ENCODE data around the gene ABCA13. TPM values are rescaled to one million over a fixed set of nuclear protein-coding genes. Genes with fewer than 3 reads are reported as not detected.

ABCA13 gene
- total and polyA plus RNA-seq, 2 of the 4 experiments (the other 2 are of a cell fraction): under 0.01 to 0.07 TPM

DNA sequence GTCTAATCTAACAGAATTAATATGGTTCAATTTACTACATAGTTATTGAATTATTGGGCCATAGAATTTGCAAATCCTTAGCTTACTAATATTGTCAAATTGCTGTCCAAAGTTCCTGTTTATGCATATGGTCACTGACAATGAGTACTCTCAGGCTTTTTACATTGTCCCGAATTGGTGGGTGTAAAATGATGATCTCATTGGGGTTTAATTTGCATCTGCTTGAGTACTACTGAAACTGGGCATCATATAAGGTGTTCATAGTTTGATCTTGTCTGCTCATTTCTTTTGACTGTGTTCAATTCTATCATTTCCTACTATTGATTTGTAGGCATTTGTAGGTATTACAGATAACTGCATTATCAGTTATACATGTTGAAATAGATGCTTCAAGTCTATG, 12.7 kb downstream of the ABCA13 start:
- H3K27me3 ChIP-seq (ENCODE audit: control insufficient read depth, insufficient read depth, low read length): no peaks in the 10 kb centered on the region
- H2AK5ac ChIP-seq (ENCODE audit: low read depth, low read length): no peak overlapping the region
- intact Hi-C loops (cut with micrococcal nuclease) (no loop called here), in situ Hi-C loops (cut with MboI; ENCODE audit: low sequenced_read_pairs) (no loop called here), dilution Hi-C loops (cut with HindIII; ENCODE audit: low sequenced_read_pairs, unreplicated experiment) (no loop called here)
- no peak overlapping the region for H4K91ac ChIP-seq (ENCODE audit: insufficient read depth, low read depth, low read length)
- no peak overlapping the region for H3K9ac ChIP-seq (ENCODE audit: low read depth, low read length)
- no peak overlapping the region for H2AFZ ChIP-seq (replicated peaks; ENCODE audit: low read length, poor library complexity)
- no peak overlapping the region for H3K4ac ChIP-seq (ENCODE audit: low read depth, low read length)
- no peak overlapping the region for H2BK5ac ChIP-seq (ENCODE audit: low read depth, low read length, poor library complexity, severe bottlenecking)
- no peak overlapping the region for H2AK9ac ChIP-seq (replicated peaks; ENCODE audit: low read depth, low read length, poor library complexity)
- H4K5ac ChIP-seq (ENCODE audit: low read depth, low read length): no peak overlapping the region
- H3K4me1 ChIP-seq (ENCODE audit: control insufficient read depth, insufficient read depth, low read length): peaks cover 9% of the 10 kb centered on the region; the same call in 1 of the 2 replicates
- H2BK15ac ChIP-seq (ENCODE audit: low read depth, low read length): no peak overlapping the region
- ChIA-PET CTCF (no interaction called here), POLR2A (ENCODE audit: unreplicated experiment) (no interaction called here)
- no peaks in the 10 kb centered on the region for H4K20me1 ChIP-seq (ENCODE audit: insufficient read depth, low read length)
- no peak overlapping the region for H3K14ac ChIP-seq (replicated peaks; ENCODE audit: low read depth, low read length)
- no peak overlapping the region for H2BK120ac ChIP-seq (ENCODE audit: low read depth, low read length)
- DNase-seq (no peak), ATAC-seq (ENCODE audit: low read depth) (no peak)
- no TSS peak for BruUV-seq (replicated peaks)
- H3K4me2 ChIP-seq (ENCODE audit: low read depth, low read length): no peak overlapping the region
- H3K27ac ChIP-seq (ENCODE audit: insufficient read depth, low read length): no peak overlapping the region
- peaks cover 3% of the 10 kb centered on the region; the same call in 1 of the 2 replicates for H3K9me3 ChIP-seq (ENCODE audit: control insufficient read depth, insufficient read depth, low read length)
- no peaks in the 10 kb centered on the region for H3K36me3 ChIP-seq (ENCODE audit: control insufficient read depth, insufficient read depth, low read length)
- peaks cover 14% of the 10 kb centered on the region for H3K9me1 ChIP-seq (ENCODE audit: insufficient read depth, low read length)
- no peak overlapping the region for H3K18ac ChIP-seq (ENCODE audit: low read depth, low read length)
- no peak overlapping the region for H4K8ac ChIP-seq (ENCODE audit: low read depth in 2 of 2, low read length in 2 of 2)
- TF ChIP-seq BHLHE40 (IDR thresholded peaks at IDR 0.05; ENCODE audit: low read depth, low read length): no peak
- TF ChIP-seq RFX5 (IDR thresholded peaks at IDR 0.05; ENCODE audit: low read depth, low read length): no peak
- no peak for TF ChIP-seq CEBPB (IDR thresholded peaks at IDR 0.05; ENCODE audit: low read depth, low read length)
- TF ChIP-seq, protein P1, sequence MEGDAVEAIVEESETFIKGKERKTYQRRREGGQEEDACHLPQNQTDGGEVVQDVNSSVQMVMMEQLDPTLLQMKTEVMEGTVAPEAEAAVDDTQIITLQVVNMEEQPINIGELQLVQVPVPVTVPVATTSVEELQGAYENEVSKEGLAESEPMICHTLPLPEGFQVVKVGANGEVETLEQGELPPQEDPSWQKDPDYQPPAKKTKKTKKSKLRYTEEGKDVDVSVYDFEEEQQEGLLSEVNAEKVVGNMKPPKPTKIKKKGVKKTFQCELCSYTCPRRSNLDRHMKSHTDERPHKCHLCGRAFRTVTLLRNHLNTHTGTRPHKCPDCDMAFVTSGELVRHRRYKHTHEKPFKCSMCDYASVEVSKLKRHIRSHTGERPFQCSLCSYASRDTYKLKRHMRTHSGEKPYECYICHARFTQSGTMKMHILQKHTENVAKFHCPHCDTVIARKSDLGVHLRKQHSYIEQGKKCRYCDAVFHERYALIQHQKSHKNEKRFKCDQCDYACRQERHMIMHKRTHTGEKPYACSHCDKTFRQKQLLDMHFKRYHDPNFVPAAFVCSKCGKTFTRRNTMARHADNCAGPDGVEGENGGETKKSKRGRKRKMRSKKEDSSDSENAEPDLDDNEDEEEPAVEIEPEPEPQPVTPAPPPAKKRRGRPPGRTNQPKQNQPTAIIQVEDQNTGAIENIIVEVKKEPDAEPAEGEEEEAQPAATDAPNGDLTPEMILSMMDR (conservative IDR thresholded peaks at IDR 0.05; ENCODE audit: low read depth, low read length): no peak
- no peak for TF ChIP-seq POLR2A (IDR thresholded peaks at IDR 0.05; ENCODE audit: low read depth, low read length)
- no peak for TF ChIP-seq FOS (IDR thresholded peaks at IDR 0.05; ENCODE audit: low read depth, low read length)
- TF ChIP-seq RAD21 (IDR thresholded peaks at IDR 0.05; ENCODE audit: low read length): no peak
- no peak overlapping the region for H3K56ac ChIP-seq (ENCODE audit: extremely low read depth, insufficient read depth, low read length)
- no peak overlapping the region for H2BK20ac ChIP-seq (ENCODE audit: low read depth, low read length)
- WGBS, 2 experiments (ENCODE audit: extremely low coverage in 2 of 2, insufficient read length in 1 of 2): no CpG with 5 or more reads among the region's 1 CpG
- no peak overlapping the region for H3K4me3 ChIP-seq (ENCODE audit: insufficient read depth, low read depth, low read length)
- H3K23ac ChIP-seq (ENCODE audit: low read depth, low read length): no peak overlapping the region
- no peaks in the 10 kb centered on the region for H3K79me1 ChIP-seq (ENCODE audit: low read depth in 1 of 2, low read length in 2 of 2)
